ENCODE data around the gene RAPGEF5.

RAPGEF5 gene

DNA sequence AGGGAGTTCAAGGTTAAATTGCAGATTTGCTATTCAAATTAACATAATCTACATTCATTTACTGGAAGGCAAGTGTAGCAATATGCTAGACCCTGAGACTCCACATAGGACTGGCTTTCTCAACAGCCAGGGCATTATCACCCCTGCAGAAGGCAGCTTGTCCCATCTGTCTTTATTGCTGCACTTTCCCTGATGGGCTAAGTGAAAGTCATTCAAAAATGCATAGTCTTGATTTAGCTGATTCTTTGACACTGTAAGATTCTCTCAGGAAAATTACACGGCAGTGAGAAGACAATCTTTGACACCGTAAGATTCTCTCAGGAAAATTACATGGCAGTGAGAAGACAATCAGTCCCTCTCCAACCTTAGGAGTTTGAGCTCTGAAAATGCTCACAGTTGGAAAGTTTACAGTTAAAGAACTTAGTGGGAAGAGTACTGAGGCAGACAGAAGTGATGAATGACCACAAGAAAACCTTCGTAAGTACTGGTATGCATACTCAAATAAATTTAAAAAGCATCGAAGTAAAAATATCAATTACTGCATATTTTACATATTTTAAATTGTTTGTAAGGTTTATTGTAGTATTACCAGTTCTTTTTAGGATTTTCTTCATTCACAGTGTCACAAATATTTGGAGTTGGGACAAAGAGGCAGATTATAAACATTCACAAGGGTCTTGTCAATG, 88.9 kb downstream of the RAPGEF5 start:
- DNase-seq (no peak), ATAC-seq (replicated peaks) (no peak)
- no peak overlapping the region for H3K27ac Mint-ChIP-seq
- H3K4me1 Mint-ChIP-seq, result peaks cover 0 to 2% of the 10 kb centered on the region in 2 donors
- no peaks in the 10 kb centered on the region for H3K27me3 Mint-ChIP-seq
- H3K9me3 Mint-ChIP-seq, result no peaks in the 10 kb centered on the region
- no peak overlapping the region for H3K4me3 Mint-ChIP-seq
- H3K36me3 Mint-ChIP-seq, result no peaks in the 10 kb centered on the region

DNA sequence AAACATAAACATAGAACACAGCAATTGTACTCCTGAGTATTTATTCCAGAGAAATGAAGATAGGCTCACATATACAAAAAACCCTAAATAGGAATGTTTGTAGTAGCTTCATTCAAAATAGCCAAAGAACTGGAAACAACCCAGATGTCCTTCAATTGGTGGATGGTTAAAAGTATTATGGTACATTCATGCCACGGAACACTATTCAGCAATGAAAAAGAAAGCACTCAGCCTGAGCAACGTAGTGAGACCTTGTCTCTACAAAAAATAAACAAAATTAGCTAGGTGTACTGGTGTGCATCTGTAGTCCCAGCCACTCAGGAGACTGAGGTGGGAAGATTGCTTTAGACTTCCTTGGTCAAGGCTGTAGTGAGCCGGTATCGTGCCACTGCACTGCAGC, 94.4 kb downstream of the RAPGEF5 start:
- no peak for ATAC-seq (replicated peaks)
- H3K27me3 Mint-ChIP-seq, result no peaks in the 10 kb centered on the region
- no peak overlapping the region for H3K27ac Mint-ChIP-seq
- no peaks in the 10 kb centered on the region for H3K4me1 Mint-ChIP-seq
- H3K36me3 Mint-ChIP-seq, result peaks cover 4 to 13% of the 10 kb centered on the region in 2 donors
- no peak overlapping the region for H3K4me3 Mint-ChIP-seq
- DNase-seq, result no peak
- peaks cover 0 to 3% of the 10 kb centered on the region in 2 donors for H3K9me3 Mint-ChIP-seq

DNA sequence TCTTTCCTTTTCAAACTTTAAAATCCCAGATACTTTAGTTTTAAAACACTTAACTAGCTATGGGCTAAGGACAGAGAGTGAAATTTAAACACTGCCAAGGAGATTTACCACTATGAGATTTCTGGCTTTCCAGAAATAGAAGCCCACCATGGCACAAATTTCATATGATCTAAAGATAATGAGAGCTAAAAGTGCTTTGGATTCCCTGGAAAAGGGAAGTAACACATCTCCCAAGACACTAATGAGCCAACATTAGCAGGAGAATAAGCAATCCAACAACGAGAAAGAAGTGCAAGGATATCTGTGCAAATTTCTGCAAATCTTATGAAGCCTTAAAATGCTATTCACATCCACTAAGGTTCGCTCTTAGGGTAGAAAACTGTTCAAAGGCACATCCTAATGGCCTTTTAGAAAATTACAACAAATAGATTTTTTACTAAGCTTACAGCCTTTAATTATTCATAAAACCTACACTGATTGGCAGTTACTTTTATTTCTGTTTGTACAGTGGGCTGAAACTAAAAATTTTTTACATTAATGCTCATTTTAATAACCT, 100.3 kb downstream of the RAPGEF5 start:
- Mint-ChIP-seq H3K4me3 (no peak overlapping the region), H3K9me3 (peaks cover 0 to 3% of the 10 kb centered on the region in 2 donors), H3K36me3 (peaks cover 6 to 13% of the 10 kb centered on the region in 2 donors), H3K4me1 (no peaks in the 10 kb centered on the region), H3K27ac (no peak overlapping the region), H3K27me3 (no peaks in the 10 kb centered on the region)
- DNase-seq (no peak), ATAC-seq (replicated peaks) (no peak)

DNA sequence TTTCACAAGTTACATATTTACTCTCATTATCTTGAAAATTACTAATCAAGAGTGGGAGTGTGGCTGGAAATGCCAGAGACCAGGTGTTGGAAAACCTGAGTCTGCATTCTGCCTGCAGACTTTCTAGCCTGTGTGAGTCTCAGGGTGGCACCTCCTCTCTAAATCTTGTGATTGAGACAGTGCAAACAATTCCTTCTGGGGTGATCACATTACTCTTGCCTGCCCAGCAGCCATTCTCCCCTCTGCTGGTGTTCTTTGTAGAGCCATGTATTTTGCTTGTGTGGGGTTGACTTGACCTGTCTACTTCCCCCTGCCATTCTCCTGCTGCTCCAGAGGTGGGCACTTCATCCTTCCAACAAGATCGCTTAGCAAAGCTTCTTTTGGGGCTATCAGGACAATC, 101.1 kb downstream of the RAPGEF5 start:
- Mint-ChIP-seq H3K27me3 (no peaks in the 10 kb centered on the region), H3K9me3 (peaks cover 0 to 3% of the 10 kb centered on the region in 2 donors), H3K4me3 (no peak overlapping the region), H3K36me3 (peaks cover 6 to 13% of the 10 kb centered on the region in 2 donors), H3K4me1 (no peaks in the 10 kb centered on the region), H3K27ac (no peak overlapping the region)
- ATAC-seq (replicated peaks), result no peak
- no peak for DNase-seq

DNA sequence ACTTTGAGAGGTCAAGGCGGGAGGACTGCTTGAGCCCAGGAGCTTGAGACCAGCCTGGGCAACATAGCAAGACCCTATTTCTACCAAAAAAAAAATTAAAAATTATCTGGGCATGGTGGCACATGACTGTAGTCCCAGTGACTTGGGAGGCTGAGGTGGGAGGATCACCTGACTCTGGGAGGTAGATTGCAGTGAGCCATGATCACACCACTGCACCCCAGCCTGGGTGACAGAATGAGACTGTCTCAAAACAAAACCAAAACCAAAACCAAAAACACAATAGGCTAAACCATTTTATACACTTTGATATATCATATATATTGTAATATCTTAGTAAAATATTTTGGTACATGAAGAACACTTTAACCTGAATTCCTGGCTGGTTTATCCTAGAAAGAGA, 101.6 kb downstream of the RAPGEF5 start:
- no peak overlapping the region for H3K27ac Mint-ChIP-seq
- no peak for DNase-seq
- no peaks in the 10 kb centered on the region for H3K4me1 Mint-ChIP-seq
- ATAC-seq (replicated peaks), result no peak
- no peaks in the 10 kb centered on the region for H3K27me3 Mint-ChIP-seq
- H3K9me3 Mint-ChIP-seq, result peaks cover 0 to 3% of the 10 kb centered on the region in 2 donors
- peaks cover 6 to 13% of the 10 kb centered on the region in 2 donors for H3K36me3 Mint-ChIP-seq
- no peak overlapping the region for H3K4me3 Mint-ChIP-seq

DNA sequence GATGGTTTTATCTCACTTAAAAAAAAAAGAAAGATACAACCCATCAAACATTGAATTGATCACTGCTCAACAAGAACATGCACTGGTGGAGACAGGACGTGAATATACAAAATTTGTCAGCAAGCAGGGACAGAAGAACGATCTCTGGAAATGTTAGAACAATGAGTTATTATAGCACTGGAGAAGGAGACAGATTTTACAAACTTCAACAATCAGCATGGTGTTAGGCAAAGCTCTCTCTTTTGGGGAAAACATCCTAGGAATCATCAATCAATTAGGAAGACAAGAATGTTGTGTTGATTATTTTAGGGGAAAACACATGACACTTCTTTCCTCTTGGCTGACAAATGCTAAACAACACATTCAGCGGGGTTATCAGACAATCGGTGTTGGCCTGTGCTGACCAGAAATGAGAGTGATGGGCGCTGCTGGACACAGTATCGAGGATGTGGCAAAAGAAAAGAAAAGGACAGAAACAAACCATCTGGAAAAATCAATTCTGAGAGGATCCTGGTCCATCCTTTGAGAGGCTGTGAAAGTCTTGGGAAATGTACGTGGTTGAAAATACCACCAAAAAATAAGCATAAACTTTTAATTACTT, 103.9 kb downstream of the RAPGEF5 start:
- Mint-ChIP-seq H3K4me3 (no peak overlapping the region), H3K36me3 (peaks cover 2 to 3% of the 10 kb centered on the region in 2 donors), H3K27ac (no peak overlapping the region), H3K9me3 (peaks cover 0 to 2% of the 10 kb centered on the region in 2 donors), H3K27me3 (no peaks in the 10 kb centered on the region), H3K4me1 (no peaks in the 10 kb centered on the region)
- no peak for ATAC-seq (replicated peaks)
- no peak for DNase-seq

DNA sequence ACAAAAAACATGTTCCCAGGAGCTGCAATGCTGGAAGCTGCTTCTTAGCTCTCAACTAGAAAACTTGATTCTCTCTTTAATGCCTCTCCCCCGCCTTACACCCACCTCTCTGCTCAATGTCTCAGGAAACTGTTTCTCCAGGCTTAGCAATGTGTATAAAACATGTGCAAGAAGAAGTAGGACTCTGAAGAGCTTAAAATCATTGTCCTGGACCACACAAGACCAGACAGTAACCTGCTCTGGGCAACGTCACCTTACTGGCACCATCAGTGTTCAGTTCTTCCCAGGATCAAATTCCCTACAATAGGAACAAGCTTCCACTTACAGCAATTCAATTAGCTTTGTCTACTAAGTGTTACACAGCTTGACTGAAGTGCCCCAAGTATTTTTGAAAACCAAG, 104.9 kb downstream of the RAPGEF5 start:
- Mint-ChIP-seq H3K9me3 (peaks cover 0 to 2% of the 10 kb centered on the region in 2 donors), H3K27me3 (no peaks in the 10 kb centered on the region), H3K4me1 (no peaks in the 10 kb centered on the region), H3K4me3 (no peak overlapping the region), H3K36me3 (peaks cover 3 to 7% of the 10 kb centered on the region in 2 donors), H3K27ac (no peak overlapping the region)
- DNase-seq (no peak), ATAC-seq (replicated peaks) (no peak)

DNA sequence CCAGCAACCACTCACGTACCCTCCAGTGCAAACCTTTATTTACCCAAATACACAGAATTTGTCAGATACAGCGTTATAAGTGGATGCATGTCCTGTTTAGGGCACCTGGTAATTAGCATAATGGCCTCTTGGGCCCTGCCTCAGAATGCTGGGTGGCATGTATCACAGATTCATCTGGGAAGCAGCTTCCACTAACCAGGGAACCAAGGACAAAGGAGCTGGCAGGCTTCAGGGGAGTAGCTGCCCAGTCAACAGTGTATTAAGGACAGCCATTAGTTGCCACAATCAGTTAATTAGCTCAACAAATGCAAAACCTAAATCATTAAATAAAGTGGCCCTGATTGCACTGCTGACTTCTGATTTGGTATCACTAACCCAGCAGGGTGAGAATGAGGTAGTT, 105.7 kb downstream of the RAPGEF5 start:
- H3K27ac Mint-ChIP-seq, result no peak overlapping the region
- ATAC-seq (replicated peaks), result no peak

DNA sequence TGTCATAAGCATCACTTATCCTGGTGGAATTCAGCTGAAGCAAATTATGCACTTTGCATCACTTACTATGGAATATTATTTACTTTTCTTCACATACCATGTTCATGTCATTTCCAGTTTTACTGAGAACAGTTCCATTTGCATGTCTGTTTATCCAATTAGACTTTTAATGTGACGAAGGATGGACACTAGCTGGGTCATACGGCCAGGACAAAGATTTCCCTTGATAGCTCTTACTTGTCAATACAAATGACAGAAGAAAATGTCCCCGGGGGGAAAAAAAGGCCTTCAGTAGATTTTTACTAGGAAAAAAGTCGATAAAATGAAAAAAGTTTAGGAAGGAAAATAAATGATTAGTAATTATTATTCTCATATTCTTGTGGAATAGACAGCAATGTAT, 106.6 kb downstream of the RAPGEF5 start:
- Mint-ChIP-seq H3K27ac (no peak overlapping the region), H3K36me3 (peaks cover 12 to 18% of the 10 kb centered on the region in 2 donors), H3K4me3 (no peak overlapping the region), H3K4me1 (no peaks in the 10 kb centered on the region), H3K27me3 (no peaks in the 10 kb centered on the region), H3K9me3 (peaks cover 13 to 15% of the 10 kb centered on the region in 2 donors)
- no peak for DNase-seq
- ATAC-seq (replicated peaks), result no peak

More for the DNA sequence above, 105.7 kb downstream of the RAPGEF5 start:
- Mint-ChIP-seq H3K9me3 (peaks cover 5 to 8% of the 10 kb centered on the region in 2 donors), H3K4me3 (no peak overlapping the region), H3K4me1 (no peaks in the 10 kb centered on the region), H3K36me3 (peaks cover 9 to 13% of the 10 kb centered on the region in 2 donors), H3K27me3 (no peaks in the 10 kb centered on the region)
- DNase-seq, result no peak

DNA sequence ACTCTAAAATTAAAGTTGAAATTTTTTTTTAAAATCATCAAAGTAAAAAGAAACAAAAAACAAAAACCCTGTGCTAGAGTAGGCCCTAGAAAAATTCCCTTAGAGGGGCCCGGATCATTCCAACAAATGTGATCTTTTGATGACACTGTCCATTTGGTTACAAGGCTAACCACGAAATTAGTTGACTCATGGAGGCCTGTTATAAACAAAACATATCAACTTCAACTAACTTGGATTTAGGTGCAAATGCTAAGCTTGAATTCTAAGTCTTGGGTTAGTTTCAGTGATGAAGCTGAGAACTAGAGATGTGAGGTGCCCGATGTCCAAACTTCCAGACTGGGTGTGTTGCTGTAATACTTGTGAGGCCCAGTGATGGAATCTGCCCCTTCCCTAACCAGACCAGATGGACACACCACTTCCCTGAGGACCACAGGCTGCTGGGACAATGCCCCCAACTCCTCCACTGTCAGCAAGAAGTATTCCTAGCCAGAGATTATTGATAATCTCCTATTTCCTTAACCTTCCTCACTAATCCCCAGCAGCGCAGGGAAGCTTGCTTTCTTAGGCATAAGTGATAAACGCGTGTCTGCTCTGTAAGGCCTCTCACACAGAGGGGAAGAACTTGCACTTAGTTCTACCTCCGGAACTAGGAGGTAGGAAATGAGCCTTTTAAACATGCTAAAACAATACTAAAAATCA, 108.7 kb downstream of the RAPGEF5 start:
- no peak for DNase-seq
- H3K4me1 Mint-ChIP-seq, result no peaks in the 10 kb centered on the region
- peaks cover 13 to 23% of the 10 kb centered on the region in 2 donors for H3K36me3 Mint-ChIP-seq
- H3K9me3 Mint-ChIP-seq, result peaks cover 14 to 15% of the 10 kb centered on the region in 2 donors
- H3K27me3 Mint-ChIP-seq, result no peaks in the 10 kb centered on the region
- no peak for ATAC-seq (replicated peaks)
- H3K27ac Mint-ChIP-seq, result no peak overlapping the region
- H3K4me3 Mint-ChIP-seq, result no peak overlapping the region

DNA sequence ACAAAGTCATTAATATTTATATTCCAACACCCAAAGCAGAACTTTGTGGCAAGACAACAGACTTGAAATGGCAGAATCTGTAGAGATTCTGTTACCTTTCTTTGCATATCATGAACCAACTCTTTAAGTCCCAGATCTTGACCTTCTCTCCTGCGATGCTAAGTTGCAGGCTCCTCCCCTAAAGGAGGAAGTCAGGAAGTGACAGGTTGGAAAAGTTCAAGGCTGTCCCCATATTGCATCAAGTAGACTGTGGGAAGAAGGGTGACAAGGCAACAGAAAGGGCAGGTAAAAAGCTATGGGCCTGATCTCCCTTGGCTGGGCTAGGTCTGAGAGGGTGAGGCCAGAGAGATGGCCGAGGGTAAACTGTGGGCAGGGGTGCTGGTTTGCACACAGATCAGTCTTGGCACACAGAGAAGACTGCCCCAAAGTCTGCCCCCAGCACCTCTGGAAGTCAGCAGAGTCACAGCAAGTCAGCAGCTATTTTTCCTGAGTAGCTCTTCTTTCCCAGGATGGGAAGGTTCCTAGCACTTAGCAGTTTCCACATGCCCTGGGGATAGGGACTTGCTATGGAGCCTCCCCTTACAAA, 115.1 kb downstream of the RAPGEF5 start:
- peaks cover 14 to 16% of the 10 kb centered on the region in 2 donors for H3K36me3 Mint-ChIP-seq
- H3K4me3 Mint-ChIP-seq, result no peak overlapping the region
- H3K27me3 Mint-ChIP-seq, result no peaks in the 10 kb centered on the region
- no peaks in the 10 kb centered on the region for H3K4me1 Mint-ChIP-seq
- no peak for ATAC-seq (replicated peaks)
- DNase-seq, result no peak
- H3K27ac Mint-ChIP-seq, result no peak overlapping the region
- H3K9me3 Mint-ChIP-seq, result peaks cover 13 to 14% of the 10 kb centered on the region in 2 donors

DNA sequence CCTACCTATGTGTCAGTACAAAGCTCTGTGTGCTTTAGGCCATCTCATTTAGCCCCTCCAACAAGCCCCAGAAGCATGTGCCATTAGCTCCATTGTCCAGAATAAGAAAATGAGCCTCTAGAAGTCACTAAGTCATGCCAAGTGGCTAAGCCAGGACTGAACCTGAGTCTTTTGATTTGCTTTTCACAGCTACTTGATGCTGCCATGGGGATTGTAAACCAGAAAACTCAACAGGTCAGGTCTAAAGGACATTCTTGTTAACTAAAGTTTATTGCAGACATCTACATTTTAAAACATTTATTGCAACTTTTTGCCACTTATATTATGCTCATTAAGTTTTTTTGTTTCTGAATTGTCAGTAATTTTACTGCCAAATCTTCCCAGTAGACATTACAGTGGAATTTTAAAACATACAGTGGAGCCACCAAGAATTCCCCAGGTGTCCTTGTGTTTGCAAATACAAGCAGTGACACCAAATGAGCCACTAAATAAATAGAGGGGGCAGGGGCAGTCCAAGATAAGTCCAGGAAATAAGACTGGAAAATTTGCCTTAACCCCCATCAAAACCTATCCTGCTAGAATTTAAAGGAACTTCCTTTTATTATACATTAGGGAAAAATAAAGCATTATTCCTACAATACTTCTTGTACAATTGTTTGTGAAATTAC, 115.9 kb downstream of the RAPGEF5 start:
- no peak for ATAC-seq (replicated peaks)
- peaks cover 6 to 7% of the 10 kb centered on the region in 2 donors for H3K9me3 Mint-ChIP-seq
- no peak overlapping the region for H3K4me3 Mint-ChIP-seq
- H3K27ac Mint-ChIP-seq, result no peak overlapping the region
- H3K4me1 Mint-ChIP-seq, result no peaks in the 10 kb centered on the region
- H3K27me3 Mint-ChIP-seq, result no peaks in the 10 kb centered on the region
- no peak for DNase-seq
- peaks cover 8 to 9% of the 10 kb centered on the region in 2 donors for H3K36me3 Mint-ChIP-seq

DNA sequence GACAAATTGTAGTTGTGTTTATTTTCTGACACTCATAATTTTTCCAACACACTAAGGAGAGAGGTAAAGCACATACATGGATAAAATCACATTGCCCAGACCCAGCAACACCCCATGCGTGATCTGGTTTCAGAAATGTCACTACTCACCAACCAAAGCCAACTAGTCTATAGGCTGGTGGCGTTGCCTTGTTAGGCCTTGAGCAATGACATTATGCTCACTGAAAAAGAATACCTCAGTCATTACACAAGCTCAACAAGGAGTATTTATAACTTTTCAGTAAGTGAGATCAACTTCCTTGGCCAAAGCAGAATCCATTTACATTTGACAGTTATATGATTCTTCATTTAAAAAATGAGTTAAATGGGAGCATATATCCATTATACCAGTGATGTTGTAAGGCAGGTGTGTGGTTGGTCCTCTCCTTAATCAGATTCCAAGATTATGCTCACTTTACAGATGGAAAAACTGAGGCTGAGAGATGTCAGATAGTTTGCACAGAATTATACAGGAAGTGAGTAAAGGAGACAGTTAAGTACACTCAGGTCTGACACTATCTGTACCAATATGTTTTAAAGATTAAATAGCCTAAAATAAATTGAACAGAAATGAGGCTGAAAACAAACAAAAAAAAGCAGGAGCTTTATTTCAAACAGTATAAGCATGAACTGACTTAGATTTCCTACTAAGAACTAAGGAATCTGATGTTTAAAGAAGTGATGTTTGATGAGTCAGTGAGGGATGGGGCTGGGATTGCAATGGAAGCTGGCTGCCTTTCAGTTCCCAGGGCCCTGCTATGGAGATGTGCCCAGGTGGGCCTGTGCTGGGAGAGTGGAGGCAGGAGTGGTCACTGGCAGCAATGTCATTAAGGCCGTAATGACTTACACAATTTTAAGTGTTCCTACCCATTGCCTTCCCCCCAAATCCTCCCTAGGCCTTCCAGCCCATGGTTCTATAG, 118.3 kb downstream of the RAPGEF5 start:
- no peak overlapping the region for H3K4me3 Mint-ChIP-seq
- no peaks in the 10 kb centered on the region for H3K9me3 Mint-ChIP-seq
- ATAC-seq (replicated peaks) (no peak), DNase-seq (no peak)
- peaks cover 0 to 3% of the 10 kb centered on the region in 2 donors for H3K36me3 Mint-ChIP-seq
- H3K27ac Mint-ChIP-seq, result no peak overlapping the region
- H3K27me3 Mint-ChIP-seq, result no peaks in the 10 kb centered on the region
- H3K4me1 Mint-ChIP-seq, result no peaks in the 10 kb centered on the region

Measured in stimulated activated naive B cell treated with anti-CD40 and anti-IgM and Interleukin-4, amounts not matched to agents 10 μg/mL and 1 μg/mL and 100 μg/mL, for 72 hours (primary cell).